ENCODE measurements around the gene LACTBL1. TPM values are rescaled to one million over a fixed set of nuclear protein-coding genes. Genes with fewer than 3 reads are reported as not detected.
A peak's percentile ranks its signal among the peaks of the same experiment; 100 is the strongest.

LACTBL1 gene
- total RNA-seq, 1 donor from 2014 or later, result not detected

GRCh38 chr1:22971611-22972405, 858 bp downstream of the LACTBL1 start:
- H3K27ac Mint-ChIP-seq (ENCODE audit: unreplicated experiment), result no peak overlapping the region
- FAIRE-seq (no peak), DNase-seq (ENCODE audit: low read depth) (peak; percentile 13)
- no peak overlapping the region for H3K27ac ChIP-seq (ENCODE audit: low read depth, low read length)
- no peaks in the 10 kb centered on the region for H4K20me1 ChIP-seq (ENCODE audit: insufficient read depth, low read length)
- H3K4me3 Mint-ChIP-seq (ENCODE audit: unreplicated experiment), result no peak overlapping the region
- H3K9ac ChIP-seq (ENCODE audit: low read length), result no peak overlapping the region
- no peak for TF ChIP-seq CTCF (IDR thresholded peaks at IDR 0.05; ENCODE audit: insufficient read depth, low read depth, low read length)
- TF ChIP-seq EZH2 (IDR thresholded peaks at IDR 0.05; ENCODE audit: insufficient read depth, low read length), result no peak
- peaks cover 24% of the 10 kb centered on the region for H3K27me3 Mint-ChIP-seq (ENCODE audit: low read depth, unreplicated experiment)
- H3K36me3 ChIP-seq (ENCODE audit: insufficient read depth, low read length), result no peaks in the 10 kb centered on the region
- peaks cover 17% of the 10 kb centered on the region for H3K4me1 Mint-ChIP-seq (ENCODE audit: low read depth, unreplicated experiment)
- H3K9me3 ChIP-seq (ENCODE audit: insufficient read depth, low read depth, low read length), result peaks cover under 1% of the 10 kb centered on the region
- H3K27me3 ChIP-seq (ENCODE audit: insufficient read depth, low read length), result peaks cover 18% of the 10 kb centered on the region
- H2AFZ ChIP-seq (ENCODE audit: low read depth, low read length), result no peak overlapping the region
- H3K4me1 ChIP-seq (ENCODE audit: insufficient read depth, low read length), result peaks cover 12% of the 10 kb centered on the region
- no peaks in the 10 kb centered on the region for H3K36me3 Mint-ChIP-seq (ENCODE audit: low read depth, unreplicated experiment)
- no peaks in the 10 kb centered on the region for H3K79me2 ChIP-seq (ENCODE audit: insufficient read depth, low read length)
- H3K4me3 ChIP-seq (ENCODE audit: insufficient read depth, low read depth, low read length), result no peak overlapping the region
- no peak overlapping the region for H3K4me2 ChIP-seq (ENCODE audit: low read length)
- no peaks in the 10 kb centered on the region for H3K9me3 Mint-ChIP-seq (ENCODE audit: unreplicated experiment)

GRCh38 chr1:22971161-22971560, 1.5 kb downstream of the LACTBL1 start:
- Histone ChIP-seq H3K79me2 (ENCODE audit: insufficient read depth, low read length) (no peaks in the 10 kb centered on the region), H3K9me3 (ENCODE audit: insufficient read depth, low read depth, low read length) (peaks cover 7% of the 10 kb centered on the region), H3K4me1 (ENCODE audit: insufficient read depth, low read length) (peaks cover 10% of the 10 kb centered on the region), H3K4me2 (ENCODE audit: low read length) (no peak overlapping the region), H4K20me1 (ENCODE audit: insufficient read depth, low read length) (no peaks in the 10 kb centered on the region), H3K27me3 (ENCODE audit: insufficient read depth, low read length) (peaks cover 18% of the 10 kb centered on the region), H2AFZ (ENCODE audit: low read depth, low read length) (no peak overlapping the region), H3K4me3 (ENCODE audit: insufficient read depth, low read depth, low read length) (no peak overlapping the region), H3K36me3 (ENCODE audit: insufficient read depth, low read length) (no peaks in the 10 kb centered on the region), H3K9ac (ENCODE audit: low read length) (no peak overlapping the region), H3K27ac (ENCODE audit: low read depth, low read length) (no peak overlapping the region)
- Mint-ChIP-seq H3K36me3 (ENCODE audit: low read depth, unreplicated experiment) (no peaks in the 10 kb centered on the region), H3K9me3 (ENCODE audit: unreplicated experiment) (peaks cover 5% of the 10 kb centered on the region), H3K27me3 (ENCODE audit: low read depth, unreplicated experiment) (peaks cover 24% of the 10 kb centered on the region), H3K4me1 (ENCODE audit: low read depth, unreplicated experiment) (peaks cover 12% of the 10 kb centered on the region), H3K27ac (ENCODE audit: unreplicated experiment) (no peak overlapping the region), H3K4me3 (ENCODE audit: unreplicated experiment) (no peak overlapping the region)
- FAIRE-seq (no peak), DNase-seq (ENCODE audit: low read depth) (no peak)
- TF ChIP-seq EZH2 (IDR thresholded peaks at IDR 0.05; ENCODE audit: insufficient read depth, low read length) (no peak), CTCF (IDR thresholded peaks at IDR 0.05; ENCODE audit: insufficient read depth, low read depth, low read length) (no peak)

DNA sequence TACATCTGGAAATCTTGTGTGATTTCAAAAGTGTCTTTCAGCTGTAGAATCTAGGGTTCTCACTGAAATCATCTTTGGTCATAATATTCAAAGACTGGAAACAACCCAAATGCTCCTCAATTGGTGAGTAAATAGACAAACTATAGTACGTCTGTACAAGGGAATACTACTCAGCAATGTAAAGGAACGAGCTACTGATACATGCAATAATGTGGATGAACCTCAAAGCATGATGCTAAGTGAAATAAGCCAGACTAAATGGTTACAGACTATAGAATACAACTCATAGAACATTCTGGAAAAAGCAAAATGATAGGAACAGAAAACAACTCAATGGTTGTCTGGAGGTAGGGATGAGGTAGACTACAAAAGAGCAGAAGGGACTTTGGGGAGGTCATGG, 2.6 kb downstream of the LACTBL1 start:
- H3K79me2 ChIP-seq (ENCODE audit: insufficient read depth, low read length), result no peaks in the 10 kb centered on the region
- Mint-ChIP-seq H3K9me3 (ENCODE audit: unreplicated experiment) (peaks cover 11% of the 10 kb centered on the region), H3K27me3 (ENCODE audit: low read depth, unreplicated experiment) (peaks cover 25% of the 10 kb centered on the region), H3K4me3 (ENCODE audit: unreplicated experiment) (no peak overlapping the region), H3K36me3 (ENCODE audit: low read depth, unreplicated experiment) (no peaks in the 10 kb centered on the region), H3K4me1 (ENCODE audit: low read depth, unreplicated experiment) (peaks cover 4% of the 10 kb centered on the region), H3K27ac (ENCODE audit: unreplicated experiment) (no peak overlapping the region)
- H3K9ac ChIP-seq (ENCODE audit: low read length), result no peak overlapping the region
- H3K27ac ChIP-seq (ENCODE audit: low read depth, low read length), result no peak overlapping the region
- H2AFZ ChIP-seq (ENCODE audit: low read depth, low read length), result no peak overlapping the region
- H3K4me3 ChIP-seq (ENCODE audit: insufficient read depth, low read depth, low read length), result no peak overlapping the region
- TF ChIP-seq EZH2 (IDR thresholded peaks at IDR 0.05; ENCODE audit: insufficient read depth, low read length) (no peak), CTCF (IDR thresholded peaks at IDR 0.05; ENCODE audit: insufficient read depth, low read depth, low read length) (no peak)
- no peaks in the 10 kb centered on the region for H4K20me1 ChIP-seq (ENCODE audit: insufficient read depth, low read length)
- no peak for DNase-seq (ENCODE audit: low read depth)
- peaks cover 18% of the 10 kb centered on the region for H3K27me3 ChIP-seq (ENCODE audit: insufficient read depth, low read length)
- H3K9me3 ChIP-seq (ENCODE audit: insufficient read depth, low read depth, low read length), result peaks cover 9% of the 10 kb centered on the region
- no peak overlapping the region for H3K4me2 ChIP-seq (ENCODE audit: low read length)
- FAIRE-seq, result no peak
- H3K36me3 ChIP-seq (ENCODE audit: insufficient read depth, low read length), result no peaks in the 10 kb centered on the region
- H3K4me1 ChIP-seq (ENCODE audit: insufficient read depth, low read length), result peaks cover 4% of the 10 kb centered on the region
